Measurements from ENCODE around the gene MTRFR.
"Not testable (repeated sequence)": the region's sequence is repeated elsewhere in the genome, so short reads cannot be mapped to it uniquely, and the experiment has no call there.

MTRFR gene

GRCh38 chr12:123250471-123251383 is 17.5 kb downstream of the MTRFR start:
- DNase-seq: no peak

DNA sequence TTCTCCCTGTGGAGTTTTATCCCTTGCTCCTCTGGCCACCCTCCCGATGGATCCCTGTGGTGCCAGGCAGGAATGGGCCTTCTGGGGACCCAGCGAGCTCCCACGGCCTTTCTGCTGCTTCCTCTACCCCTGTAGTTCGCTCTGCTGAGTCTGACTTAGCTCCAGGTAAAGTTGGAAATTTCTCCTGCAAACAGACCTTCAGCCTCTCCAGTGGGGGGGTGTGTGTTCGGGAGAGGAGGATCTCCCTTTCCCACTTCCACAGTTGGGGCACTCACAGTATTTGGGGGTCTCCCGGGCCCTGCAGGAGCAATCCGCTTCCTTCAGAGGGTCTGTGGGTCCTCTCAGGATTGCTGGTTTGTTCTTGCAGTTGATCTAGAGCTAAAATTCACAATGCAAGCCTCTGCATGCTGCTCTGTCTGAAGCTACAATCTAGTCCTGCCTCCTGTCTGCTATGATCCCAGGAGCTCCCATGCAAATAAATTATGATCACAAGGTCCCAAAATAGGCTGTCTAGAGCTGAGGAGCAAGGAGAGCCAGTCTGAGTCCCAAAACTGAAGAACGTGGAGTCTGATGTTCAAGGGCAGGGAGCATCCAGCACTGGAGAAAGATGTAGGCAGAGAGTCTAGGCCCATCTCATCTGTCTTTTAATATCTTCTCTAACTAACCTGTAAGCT is 18.3 kb downstream of the MTRFR start:
- DNase-seq: no peak

DNA sequence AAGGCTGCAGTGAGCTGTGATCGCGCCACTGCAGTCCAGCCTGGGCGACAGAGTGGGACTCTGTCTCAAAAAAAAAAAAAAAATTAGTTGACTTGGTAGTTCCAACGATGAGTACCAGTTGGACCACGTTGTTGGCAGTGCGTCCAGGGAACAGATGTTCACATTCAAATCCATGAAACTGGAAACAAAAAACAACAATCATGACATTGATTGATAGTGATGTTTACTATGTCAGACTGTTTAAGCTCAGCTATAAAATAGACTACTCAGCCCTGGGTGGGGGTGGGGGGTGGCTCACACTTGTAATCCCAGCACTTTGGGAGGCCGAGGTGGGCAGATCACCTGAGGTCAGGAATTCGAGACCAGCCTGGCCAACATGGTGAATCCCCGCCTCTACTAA is 19.1 kb downstream of the MTRFR start:
- not testable (repeated sequence) for DNase-seq

DNA sequence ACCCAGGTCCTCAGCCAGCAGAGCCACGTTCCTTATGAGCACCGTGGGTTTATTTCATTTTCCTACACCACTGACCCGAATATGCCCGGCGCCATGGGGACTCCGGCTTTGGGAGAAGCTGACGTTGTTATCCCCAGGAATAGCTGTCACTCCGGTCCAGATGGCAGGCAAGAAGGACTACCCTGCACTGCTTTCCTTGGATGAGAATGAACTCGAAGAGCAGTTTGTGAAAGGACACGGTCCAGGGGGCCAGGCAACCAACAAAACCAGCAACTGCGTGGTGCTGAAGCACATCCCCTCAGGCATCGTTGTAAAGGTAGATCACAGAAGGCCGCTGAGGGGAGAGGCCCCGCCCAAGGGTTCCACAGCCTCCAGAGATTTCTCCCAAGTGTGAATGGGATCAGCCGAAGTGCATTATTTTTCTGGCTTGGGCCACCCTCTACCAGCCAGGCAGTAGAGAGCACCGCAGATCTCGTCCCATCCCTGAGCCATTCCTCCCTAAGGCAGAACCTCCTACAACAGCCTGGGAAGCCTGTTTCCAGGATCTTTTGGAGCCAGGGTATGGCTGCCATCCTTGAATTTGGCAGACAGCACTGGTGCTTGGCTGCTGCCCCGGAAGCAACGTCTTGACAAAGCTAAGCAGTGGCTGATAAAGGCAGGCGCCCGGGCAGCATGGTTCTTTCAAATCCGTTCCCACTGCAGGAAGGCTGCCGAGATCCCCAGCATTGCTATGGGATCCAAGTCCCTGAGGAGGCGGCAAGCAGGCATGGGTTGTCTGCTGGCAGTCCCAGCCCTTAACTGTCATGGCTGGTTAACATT is 20.6 kb downstream of the MTRFR start:
- DNase-seq: no peak

- no peak for DNase-seq
Measured at GRCh38 chr12:123254853-123255446, 21.7 kb downstream of the MTRFR start.

GRCh38 chr12:123258593-123258992 is 25.4 kb downstream of the MTRFR start:
- DNase-seq: no peak

- DNase-seq: no peak
Measured at GRCh38 chr12:123260081-123260480, 26.8 kb downstream of the MTRFR start.

DNA sequence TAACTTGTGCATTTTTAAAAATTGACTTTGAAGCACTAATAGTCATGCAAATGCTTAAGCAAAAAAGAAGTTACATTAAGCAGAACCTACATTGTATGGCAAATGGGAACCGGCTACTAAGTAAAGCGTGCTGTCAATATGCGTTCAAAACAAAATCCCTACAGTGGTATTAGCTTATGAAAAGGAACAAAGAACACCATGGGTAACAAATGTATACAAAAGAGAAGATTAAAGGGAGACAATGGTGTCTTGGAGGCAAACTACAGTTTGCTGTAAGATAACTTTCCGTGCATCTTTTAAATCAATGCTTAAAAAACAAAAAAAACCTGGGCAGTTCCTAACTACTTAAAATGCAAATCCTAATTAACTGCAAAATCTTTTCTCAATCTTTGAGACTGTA is 28.0 kb downstream of the MTRFR start:
- no peak for DNase-seq

DNA sequence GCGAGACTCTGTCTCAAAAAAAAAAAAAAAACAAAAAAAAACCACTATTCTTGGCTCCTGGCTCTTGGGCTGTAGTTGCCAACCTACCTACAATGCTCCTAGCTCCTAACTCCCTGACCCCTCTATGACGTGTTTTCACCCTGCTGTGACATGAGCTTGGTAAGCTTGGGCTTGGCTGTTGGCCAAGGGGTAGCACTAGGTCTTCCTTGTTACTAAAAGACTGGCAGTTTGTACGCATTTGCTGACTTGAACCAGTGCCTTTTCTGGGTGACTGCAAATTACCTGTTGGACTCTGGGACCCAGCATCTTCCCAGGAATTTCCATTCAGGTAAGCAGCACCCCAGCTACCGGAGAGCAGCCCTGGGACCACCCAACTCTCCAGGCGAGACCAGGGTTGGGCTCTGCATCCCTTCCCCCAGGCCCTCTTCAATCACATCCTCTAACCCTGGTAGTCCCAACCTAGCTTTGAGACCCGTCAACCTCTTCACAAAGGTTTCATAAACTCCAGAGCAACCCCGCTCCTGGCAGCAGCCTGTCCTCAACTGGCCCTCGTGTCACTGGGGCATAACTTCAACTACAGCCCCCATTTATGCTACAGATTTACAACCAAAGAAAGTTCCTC is 30.1 kb downstream of the MTRFR start:
- no peak for DNase-seq

DNA sequence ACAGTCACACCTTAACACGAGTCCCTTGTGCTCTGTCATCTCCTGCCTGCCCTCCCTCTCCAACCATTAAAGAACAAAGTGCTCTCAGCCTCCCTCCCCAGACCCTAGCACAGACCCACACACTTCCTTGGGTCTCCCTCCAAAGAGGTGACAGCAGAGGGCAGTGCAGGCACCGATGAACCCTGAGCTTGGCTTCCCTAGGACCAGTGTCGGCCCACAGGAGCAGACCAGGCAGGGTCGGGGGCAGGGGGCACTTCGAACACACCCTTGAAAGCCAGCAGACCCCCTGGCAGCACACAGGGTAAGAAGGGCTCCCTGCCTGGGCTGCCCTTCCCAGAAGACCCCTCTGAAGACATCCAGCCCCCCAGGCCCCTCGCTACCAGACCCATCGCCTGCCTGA is 31.4 kb downstream of the MTRFR start:
- peak; percentile 52 to 55 for DNase-seq

GRCh38 chr12:123265851-123266678 is 32.8 kb downstream of the MTRFR start:
- no peak for DNase-seq

- DNase-seq: no peak
Measured at GRCh38 chr12:123266679-123267277, 33.5 kb downstream of the MTRFR start.

- DNase-seq: no peak
Measured at GRCh38 chr12:123267335-123267920, 34.2 kb downstream of the MTRFR start.

GRCh38 chr12:123267991-123268843 is 35.0 kb downstream of the MTRFR start:
- DNase-seq: peak; percentile 39 to 51

GRCh38 chr12:123268850-123269249 is 35.6 kb downstream of the MTRFR start:
- no peak for DNase-seq

DNA sequence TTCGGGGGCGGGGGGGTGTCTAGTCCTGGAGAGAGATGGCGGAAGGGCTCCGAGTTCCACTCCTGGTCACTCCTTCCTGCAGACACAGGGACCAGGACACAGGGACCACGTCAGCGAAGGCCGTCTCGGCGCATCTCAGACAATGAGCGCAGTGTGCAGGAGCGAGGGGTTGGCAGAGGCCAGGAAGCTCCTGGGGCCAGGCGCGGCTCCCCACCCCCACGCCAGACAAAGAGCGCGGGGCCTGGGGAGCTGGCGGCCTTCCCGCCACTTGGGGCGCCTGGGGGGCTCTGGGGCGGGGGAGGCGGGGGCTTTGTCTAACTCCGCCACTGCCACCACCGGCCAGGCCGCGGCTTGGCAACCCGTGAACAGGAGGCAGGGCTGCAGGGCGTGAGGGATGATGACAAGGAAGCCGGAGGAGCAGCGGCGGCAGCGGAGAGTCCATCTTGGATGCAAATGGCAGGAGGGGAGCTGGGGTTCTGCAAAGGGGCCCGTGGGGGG is 36.2 kb downstream of the MTRFR start:
- peak; percentile 17 to 31 for DNase-seq

- DNase-seq: no peak
Measured at GRCh38 chr12:123269896-123270213, 36.6 kb downstream of the MTRFR start.

DNA sequence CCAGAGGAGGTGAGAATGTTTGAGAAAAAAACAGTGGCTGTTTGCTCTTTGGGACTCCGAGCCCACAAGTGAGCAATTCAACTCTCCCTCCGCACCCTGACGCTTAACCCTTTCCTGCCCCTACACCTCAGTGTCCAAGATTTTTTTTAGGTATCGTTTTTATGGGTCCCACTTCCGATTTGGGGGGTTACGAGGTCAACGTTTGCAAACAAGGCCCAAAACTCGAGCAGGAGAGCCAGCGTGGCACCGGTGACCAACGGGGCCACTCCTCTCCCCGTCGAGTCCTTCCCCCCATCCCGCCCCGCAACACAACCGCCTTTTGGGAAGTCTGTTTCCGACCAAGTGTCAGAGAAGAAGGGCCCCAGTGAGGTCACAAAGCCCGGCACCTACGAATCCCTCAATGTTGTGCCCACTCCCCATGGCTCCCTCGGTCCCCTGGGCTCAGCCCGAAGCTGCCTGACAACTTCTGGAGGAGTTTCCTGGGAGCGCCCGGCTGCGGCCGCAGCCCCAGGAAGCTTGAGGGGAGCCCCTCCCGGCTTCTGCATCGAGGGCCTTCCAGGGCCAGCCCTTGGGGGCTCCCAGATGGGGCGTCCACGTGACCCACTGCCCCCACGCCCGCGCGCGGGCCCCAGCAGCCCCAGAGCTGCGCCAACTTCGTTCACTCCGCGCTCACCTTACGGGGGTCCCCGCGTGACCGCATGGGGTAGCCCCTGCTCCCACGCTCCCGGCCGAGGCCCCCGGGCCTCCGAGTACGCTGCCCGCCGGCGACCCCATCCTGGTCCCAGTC is 37.2 kb downstream of the MTRFR start:
- peak; percentile 34 to 39 for DNase-seq

All from Kasumi-1 (cell line).